DMS79 treated with DMSO at 0.1 percent for 48 hours (cell line): ENCODE measurements around the gene SH3BP5.

Source experiments
- DNase-seq: peaks from one replicate; lab custom pipeline; 2025; lab: John Stamatoyannopoulos, UW

SH3BP5 gene

GRCh38 chr3:15276028-15276724 lies 56.2 kb downstream of the SH3BP5 start:
- no peak for DNase-seq

- no peak for DNase-seq
Observed at GRCh38 chr3:15273227-15273626, 59.2 kb downstream of the SH3BP5 start.

- no peak for DNase-seq
Observed at GRCh38 chr3:15272426-15273196, 59.8 kb downstream of the SH3BP5 start.

GRCh38 chr3:15271785-15272381 lies 60.5 kb downstream of the SH3BP5 start:
- no peak for DNase-seq

- no peak for DNase-seq
Observed at GRCh38 chr3:15271030-15271429, 61.4 kb downstream of the SH3BP5 start.

GRCh38 chr3:15269091-15269989 lies 63.0 kb downstream of the SH3BP5 start:
- DNase-seq: no peak

GRCh38 chr3:15268033-15268631 lies 64.3 kb downstream of the SH3BP5 start:
- peak; percentile 42 for DNase-seq

- no peak for DNase-seq
Observed at GRCh38 chr3:15267502-15267901, 64.9 kb downstream of the SH3BP5 start.

- no peak for DNase-seq
Observed at GRCh38 chr3:15266510-15267376, 65.6 kb downstream of the SH3BP5 start.

GRCh38 chr3:15265655-15266509 lies 66.5 kb downstream of the SH3BP5 start:
- DNase-seq: no peak

GRCh38 chr3:15264486-15264885 lies 67.9 kb downstream of the SH3BP5 start:
- no peak for DNase-seq

GRCh38 chr3:15263926-15264325 lies 68.5 kb downstream of the SH3BP5 start:
- no peak for DNase-seq

GRCh38 chr3:15263120-15263519 lies 69.3 kb downstream of the SH3BP5 start:
- no peak for DNase-seq

- no peak for DNase-seq
Observed at GRCh38 chr3:15262021-15262420, 70.4 kb downstream of the SH3BP5 start.

- no peak for DNase-seq
Observed at GRCh38 chr3:15261274-15261673, 71.1 kb downstream of the SH3BP5 start.

- no peak for DNase-seq
Observed at GRCh38 chr3:15260531-15260930, 71.9 kb downstream of the SH3BP5 start.

- no peak for DNase-seq
Observed at GRCh38 chr3:15258720-15259119, 73.7 kb downstream of the SH3BP5 start.

GRCh38 chr3:15256861-15257341 lies 75.5 kb downstream of the SH3BP5 start:
- DNase-seq: no peak

- no peak for DNase-seq
Observed at GRCh38 chr3:15255215-15255614, 77.2 kb downstream of the SH3BP5 start.
